Measurements from ENCODE around the gene FOXQ1. TPM values are rescaled to one million over a fixed set of nuclear protein-coding genes. Genes with fewer than 3 reads are reported as not detected.

Gene FOXQ1
- total and polyA plus RNA-seq, 9 of the 15 experiments (the other 6 are each of a cell fraction or from before 2014, with no cell fraction given): not detected

DNA sequence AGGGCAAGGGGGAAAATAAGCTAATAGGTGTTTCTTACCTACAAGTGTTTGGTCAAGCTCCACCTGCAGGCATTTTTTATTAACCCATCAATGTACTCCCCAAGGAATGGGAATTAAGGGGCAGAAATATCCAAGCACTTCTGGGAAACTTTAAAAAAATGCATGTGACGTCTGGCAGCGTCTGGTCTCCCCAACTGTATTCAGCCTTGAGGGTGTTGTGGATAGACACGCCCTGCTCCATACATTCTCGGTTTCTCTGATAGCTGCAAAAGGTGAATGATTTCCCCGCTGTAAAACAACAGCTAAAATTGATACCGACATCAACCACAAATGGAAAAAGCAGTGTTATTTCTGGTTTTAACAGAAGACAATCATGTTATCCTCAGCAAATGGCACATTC, 2.5 kb upstream of the FOXQ1 start (continued):
- no peak for TF ChIP-seq MCM2 (IDR thresholded peaks at IDR 0.05; ENCODE audit: low read depth)
- TF ChIP-seq, protein P1, sequence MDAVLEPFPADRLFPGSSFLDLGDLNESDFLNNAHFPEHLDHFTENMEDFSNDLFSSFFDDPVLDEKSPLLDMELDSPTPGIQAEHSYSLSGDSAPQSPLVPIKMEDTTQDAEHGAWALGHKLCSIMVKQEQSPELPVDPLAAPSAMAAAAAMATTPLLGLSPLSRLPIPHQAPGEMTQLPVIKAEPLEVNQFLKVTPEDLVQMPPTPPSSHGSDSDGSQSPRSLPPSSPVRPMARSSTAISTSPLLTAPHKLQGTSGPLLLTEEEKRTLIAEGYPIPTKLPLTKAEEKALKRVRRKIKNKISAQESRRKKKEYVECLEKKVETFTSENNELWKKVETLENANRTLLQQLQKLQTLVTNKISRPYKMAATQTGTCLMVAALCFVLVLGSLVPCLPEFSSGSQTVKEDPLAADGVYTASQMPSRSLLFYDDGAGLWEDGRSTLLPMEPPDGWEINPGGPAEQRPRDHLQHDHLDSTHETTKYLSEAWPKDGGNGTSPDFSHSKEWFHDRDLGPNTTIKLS (IDR thresholded peaks at IDR 0.05; ENCODE audit: borderline replicate concordance, low read depth): no peak
- no peak for TF ChIP-seq TFAM (CRISPR knock-in tag; conservative IDR thresholded peaks at IDR 0.05)
- no peak for TF ChIP-seq SMAD4 (CRISPR knock-in tag; conservative IDR thresholded peaks at IDR 0.05)
- no peak for TF ChIP-seq POU5F1 (IDR thresholded peaks at IDR 0.05; ENCODE audit: borderline replicate concordance, low read depth, low read length, partially characterized antibody)
- TF ChIP-seq GTF2E2 (tag; IDR thresholded peaks at IDR 0.05): no peak
- TF ChIP-seq, protein P2, sequence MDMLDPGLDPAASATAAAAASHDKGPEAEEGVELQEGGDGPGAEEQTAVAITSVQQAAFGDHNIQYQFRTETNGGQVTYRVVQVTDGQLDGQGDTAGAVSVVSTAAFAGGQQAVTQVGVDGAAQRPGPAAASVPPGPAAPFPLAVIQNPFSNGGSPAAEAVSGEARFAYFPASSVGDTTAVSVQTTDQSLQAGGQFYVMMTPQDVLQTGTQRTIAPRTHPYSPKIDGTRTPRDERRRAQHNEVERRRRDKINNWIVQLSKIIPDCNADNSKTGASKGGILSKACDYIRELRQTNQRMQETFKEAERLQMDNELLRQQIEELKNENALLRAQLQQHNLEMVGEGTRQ (CRISPR knock-in tag; IDR thresholded peaks at IDR 0.05): no peak
- TF ChIP-seq EHMT2 (IDR thresholded peaks at IDR 0.05): no peak
- TF ChIP-seq MIER1 (IDR thresholded peaks at IDR 0.05; ENCODE audit: low read depth): no peak
- TF ChIP-seq, protein P3, sequence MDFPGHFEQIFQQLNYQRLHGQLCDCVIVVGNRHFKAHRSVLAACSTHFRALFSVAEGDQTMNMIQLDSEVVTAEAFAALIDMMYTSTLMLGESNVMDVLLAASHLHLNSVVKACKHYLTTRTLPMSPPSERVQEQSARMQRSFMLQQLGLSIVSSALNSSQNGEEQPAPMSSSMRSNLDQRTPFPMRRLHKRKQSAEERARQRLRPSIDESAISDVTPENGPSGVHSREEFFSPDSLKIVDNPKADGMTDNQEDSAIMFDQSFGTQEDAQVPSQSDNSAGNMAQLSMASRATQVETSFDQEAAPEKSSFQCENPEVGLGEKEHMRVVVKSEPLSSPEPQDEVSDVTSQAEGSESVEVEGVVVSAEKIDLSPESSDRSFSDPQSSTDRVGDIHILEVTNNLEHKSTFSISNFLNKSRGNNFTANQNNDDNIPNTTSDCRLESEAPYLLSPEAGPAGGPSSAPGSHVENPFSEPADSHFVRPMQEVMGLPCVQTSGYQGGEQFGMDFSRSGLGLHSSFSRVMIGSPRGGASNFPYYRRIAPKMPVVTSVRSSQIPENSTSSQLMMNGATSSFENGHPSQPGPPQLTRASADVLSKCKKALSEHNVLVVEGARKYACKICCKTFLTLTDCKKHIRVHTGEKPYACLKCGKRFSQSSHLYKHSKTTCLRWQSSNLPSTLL (IDR thresholded peaks at IDR 0.05): no peak
- no peak for TF ChIP-seq SAFB (IDR thresholded peaks at IDR 0.05; ENCODE audit: borderline replicate concordance, low read depth, low read length)

All from K562 (cell line).